NCI-H748 (cell line): ENCODE results near the gene TUBD1.
"Not testable (repeated sequence)": the region's sequence is repeated elsewhere in the genome, so short reads cannot be mapped to it uniquely, and the experiment has no call there.

Source experiments
- DNase-seq: peaks from one replicate; lab custom pipeline; 2025; ENCODE audit not compliant: unreplicated experiment; lab: John Stamatoyannopoulos, UW

TUBD1 gene

DNA sequence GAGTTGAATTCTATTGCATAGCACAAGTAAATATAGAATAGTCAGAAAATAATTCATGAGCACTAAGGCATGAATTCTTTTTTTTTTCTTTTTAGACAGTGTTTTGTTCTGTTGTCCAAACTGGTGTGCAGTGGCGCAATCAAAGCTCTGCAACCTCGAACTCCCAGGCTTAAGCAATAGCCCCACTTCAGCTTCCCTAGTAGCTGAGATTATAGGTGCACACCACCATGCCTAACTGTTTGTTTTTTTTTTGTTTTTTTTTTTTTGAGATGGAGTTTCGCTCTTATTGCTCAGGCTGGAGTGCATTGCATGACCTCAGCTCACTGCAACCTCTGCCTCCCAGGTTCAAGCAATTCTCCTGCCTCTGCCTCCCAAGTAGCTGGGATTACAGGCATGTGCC lies 16.6 kb downstream of the TUBD1 start:
- no peak for DNase-seq

DNA sequence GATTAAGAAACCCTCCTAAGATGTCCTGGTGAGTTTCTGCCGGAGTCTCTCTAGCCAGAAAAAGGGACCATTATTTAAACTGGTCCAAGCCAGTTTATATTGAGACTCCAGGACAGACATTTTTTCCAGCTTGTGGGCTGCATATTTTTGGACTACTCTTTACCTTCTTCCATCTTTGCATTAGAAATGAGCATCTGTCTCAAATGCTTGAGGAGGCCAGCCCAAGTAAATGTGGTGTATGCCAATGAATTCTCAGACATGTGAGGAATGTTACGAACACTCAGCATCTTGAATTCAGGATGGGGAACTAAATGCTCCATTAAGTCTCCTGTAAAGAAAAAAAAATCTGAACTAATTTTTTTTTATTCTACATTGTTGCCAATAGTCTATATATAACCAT lies 18.4 kb downstream of the TUBD1 start:
- DNase-seq: no peak

DNA sequence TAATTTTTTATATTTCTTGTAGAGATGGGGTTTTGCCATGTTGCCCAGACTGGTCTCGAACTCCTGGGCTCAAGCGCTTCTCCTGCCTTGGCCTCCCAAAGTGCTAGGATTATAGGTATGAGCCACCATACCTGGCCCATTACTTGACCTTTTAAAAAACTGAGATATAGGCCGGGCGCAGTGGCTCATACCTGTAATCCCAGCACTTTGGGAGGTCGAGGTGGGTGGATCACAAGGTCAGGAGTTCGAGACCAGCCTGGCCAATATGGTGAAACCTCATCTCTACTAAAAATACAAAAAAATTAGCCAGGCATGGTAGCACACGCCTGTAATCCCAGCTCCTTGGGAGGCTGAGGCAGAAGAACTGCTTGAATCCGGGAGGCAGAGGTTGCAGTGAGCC lies 19.3 kb downstream of the TUBD1 start:
- not testable (repeated sequence) for DNase-seq

GRCh38 chr17:59872351-59872750 lies 20.4 kb downstream of the TUBD1 start:
- no peak for DNase-seq

DNA sequence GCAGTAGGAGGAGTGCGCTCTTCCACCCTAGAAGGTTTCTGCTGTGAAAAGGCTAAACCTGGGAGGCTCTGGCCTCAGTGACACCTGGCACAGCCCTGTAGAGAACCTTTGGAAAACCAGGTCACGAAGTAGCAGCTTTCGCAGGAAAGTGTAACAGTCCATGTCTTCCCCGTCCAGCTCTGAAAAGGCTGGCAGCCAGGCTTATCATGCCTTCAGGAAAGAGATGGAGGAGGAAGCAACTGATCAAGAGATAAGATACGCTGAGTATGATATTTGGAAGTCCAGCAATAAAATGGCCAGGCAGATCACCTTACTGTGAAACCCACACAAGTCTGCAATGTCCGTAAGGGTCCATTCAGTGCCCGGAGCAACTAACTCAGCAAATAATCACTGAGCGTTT lies 22.3 kb downstream of the TUBD1 start:
- no peak for DNase-seq

DNA sequence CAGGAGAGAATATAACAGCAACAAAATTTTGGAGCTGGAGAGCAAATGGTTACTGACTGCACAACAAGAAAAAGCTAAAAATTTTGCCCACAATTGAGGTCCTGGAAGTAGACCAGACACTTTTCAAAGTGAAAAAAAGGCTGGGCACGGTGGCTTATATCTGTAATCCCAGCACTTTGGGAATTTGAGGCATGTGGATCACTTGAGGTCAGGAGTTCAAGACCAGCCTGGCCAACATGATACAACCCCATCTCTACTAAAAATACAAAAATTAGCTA lies 22.9 kb downstream of the TUBD1 start:
- DNase-seq: no peak

- no peak for DNase-seq
Observed at GRCh38 chr17:59863616-59864015, 29.1 kb downstream of the TUBD1 start.

GRCh38 chr17:59859444-59860025 lies 33.2 kb downstream of the TUBD1 start:
- DNase-seq: peak; percentile 55

DNA sequence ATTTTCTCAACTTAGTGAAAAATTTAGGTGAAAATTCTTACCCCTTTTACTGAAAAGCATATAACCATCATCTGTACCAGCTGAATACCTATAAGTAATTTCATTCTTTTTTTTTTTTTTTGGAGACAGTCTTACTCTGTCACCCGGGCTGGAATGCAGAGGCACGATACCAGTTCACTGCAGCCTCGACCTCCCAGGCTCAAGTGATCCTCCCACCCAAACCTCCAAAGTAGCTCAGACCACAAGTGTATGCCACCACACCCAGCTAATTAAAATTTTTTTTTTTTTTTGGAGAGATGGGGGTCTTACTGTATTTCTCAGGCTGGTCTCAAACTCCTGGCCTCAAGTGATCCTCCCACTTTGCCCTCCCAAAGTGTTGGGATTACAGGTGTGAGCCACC lies 33.8 kb downstream of the TUBD1 start:
- DNase-seq: no peak

DNA sequence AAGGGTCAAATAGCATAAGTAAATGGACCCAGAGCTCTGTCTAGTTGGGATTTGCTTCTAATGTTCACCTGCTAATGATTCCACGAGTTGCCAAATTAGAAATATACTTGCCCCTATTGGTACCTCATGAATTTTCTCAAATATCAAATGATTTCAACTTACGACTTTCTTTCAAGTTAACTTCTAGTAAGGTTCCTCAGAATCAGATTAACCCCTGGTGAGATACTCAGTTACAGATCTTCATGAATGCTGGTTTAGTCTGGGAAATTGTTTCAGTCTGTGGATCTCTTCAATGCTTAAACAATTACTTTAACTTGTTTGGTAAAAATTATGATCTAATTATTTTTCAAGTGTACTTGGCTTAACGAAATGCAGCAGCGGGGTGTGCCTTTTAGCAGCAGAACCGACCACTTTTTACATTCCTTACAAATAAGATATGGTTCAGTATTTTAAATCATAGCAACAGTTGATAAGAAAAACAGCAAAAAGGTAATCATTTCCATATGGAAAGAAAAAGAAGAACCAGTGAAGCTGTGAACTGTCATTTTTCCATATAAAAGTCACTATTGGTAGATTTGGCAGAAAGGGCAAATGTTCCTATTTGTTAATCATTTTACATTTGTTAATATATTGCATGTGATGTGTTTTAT lies 34.5 kb downstream of the TUBD1 start:
- DNase-seq: no peak

- DNase-seq: no peak
Observed at GRCh38 chr17:59856859-59857794, 35.6 kb downstream of the TUBD1 start.

DNA sequence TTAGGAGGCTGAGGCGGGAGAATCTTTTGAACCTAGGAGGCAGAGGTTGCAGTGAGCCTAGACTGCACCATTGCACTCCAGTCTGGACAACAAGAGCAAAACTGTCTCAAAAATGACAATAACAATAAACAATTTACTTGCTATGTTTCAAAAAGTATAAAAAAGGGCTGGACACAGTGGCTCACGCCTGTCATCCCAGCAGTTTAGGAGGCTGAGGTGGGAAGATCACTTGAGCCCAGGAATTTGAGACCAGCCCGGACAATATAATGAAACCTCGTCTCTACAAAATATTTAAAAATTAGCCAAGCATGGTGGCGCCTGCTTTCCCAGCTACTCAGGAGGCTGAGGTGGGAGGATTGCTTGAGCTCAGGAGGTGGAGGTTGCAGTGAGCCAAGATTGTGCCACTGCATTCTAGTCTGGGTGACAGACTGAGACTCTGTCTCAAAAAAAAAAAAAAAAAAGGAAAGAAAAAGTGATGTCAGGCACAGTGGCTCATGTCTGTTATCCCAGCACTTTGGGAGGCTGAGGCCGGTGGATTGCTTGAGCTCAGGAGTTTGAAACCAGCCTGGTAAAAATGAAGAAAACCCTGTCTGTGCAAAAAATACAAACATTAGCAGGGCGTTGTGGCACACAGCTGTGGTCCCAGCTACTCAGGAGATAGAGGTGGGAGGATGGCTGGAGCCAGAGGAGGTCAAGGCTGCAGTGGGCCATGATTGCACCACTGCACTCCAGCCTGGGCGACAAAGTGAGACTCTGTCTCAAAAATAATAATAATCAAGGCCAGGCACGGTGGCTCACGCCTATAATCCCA lies 38.6 kb downstream of the TUBD1 start:
- DNase-seq: not testable (repeated sequence)

- DNase-seq: peak; percentile 90
Observed at GRCh38 chr17:59853168-59853918, 39.4 kb downstream of the TUBD1 start.

- not testable (repeated sequence) for DNase-seq
Observed at GRCh38 chr17:59852847-59853167, 39.9 kb downstream of the TUBD1 start.

DNA sequence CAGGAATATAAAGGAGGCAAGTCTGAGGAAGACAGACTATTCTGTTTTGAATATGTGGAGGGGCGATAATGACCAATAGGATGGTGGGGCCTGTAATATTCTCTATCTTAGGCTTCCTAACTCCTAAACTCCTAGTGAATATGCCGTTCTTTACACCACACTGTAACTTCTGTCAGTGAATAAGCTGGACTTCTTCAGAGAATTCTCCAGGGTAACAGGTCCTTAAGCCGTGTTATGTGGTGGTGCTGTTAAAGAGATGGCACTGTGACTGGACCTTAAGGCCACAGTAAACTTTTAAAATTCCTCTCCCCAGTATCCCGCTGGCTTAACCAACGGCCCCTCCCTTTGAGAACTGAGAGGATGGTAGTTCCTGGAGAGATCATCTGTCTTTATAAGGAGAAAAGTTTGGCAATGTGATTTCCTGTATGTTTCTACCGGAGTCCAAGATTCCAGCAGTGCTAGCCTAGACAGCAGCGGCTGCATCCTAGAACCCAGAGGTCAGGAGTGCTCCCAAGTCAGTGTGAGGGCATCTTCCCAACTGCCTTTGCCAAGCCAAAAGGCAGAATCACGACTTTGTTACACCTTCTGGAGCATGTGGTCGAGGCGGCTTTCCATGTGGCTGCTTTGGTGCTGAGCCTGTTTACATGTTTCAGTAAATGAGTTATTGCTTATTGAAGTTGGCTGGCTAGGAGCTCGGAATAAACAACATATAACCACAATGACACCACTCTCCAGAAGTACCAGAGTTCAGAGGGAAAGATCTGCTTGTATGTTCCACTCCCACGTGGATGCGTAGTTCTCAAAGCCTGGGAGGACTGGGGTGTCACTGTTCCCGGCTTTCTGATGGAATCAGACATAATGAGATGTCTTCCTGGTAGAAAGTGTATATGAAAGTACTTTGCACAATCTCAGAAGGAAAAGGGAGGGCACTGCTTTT lies 41.0 kb downstream of the TUBD1 start:
- DNase-seq: no peak

DNA sequence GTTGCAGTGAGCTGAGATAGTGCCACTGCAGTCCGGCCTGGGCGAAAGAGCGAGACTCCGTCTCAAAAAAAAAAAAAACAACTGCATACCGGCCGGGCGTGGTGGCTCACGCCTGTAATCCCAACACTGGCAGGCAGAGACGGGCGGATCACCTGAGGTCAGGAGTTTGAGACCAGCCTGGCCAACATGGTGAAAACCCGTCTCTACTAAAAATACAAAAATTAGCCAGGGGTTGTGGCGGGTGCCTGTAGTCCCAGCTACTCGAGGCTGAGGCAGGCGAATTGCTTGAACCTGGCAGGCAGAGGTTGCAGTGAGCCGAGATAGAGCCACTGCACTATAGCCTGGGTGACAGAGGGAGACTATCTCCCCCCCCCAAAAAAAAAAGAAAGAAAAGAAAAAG lies 42.4 kb downstream of the TUBD1 start:
- DNase-seq: not testable (repeated sequence)

DNA sequence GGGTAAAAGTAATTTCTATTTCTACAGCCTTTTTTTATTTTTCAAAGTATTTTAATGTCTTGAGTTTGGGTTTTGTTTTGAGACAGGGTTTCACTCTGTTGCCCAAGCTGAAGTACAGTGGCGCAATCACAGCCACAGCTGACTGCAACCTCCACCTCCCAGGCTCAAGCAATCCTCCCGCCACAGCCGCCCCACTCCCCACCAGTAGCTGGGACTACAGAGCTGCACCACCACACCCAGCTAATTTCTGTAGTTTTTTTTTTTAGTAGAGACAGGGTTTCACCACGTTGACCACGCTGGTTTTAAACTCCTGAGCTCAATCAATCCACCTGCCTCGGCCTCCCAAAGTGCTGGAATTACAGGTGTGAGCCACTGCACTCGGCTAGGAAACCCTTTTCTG lies 44.0 kb downstream of the TUBD1 start:
- DNase-seq: peak; percentile 36

DNA sequence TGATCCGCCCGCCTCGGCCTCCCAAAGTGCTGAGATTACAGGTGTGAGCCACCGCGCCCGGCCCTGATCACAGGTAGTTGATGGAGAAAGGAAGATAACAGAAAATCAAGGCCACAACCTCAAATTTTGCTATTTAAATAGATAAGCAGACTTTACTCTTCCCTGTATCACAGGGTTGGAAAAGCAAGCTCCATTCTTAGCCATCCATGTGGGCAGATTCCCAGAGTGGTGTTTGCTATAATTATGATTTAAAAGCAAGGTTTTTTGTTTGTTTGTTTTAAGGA lies 44.4 kb downstream of the TUBD1 start:
- DNase-seq: no peak

DNA sequence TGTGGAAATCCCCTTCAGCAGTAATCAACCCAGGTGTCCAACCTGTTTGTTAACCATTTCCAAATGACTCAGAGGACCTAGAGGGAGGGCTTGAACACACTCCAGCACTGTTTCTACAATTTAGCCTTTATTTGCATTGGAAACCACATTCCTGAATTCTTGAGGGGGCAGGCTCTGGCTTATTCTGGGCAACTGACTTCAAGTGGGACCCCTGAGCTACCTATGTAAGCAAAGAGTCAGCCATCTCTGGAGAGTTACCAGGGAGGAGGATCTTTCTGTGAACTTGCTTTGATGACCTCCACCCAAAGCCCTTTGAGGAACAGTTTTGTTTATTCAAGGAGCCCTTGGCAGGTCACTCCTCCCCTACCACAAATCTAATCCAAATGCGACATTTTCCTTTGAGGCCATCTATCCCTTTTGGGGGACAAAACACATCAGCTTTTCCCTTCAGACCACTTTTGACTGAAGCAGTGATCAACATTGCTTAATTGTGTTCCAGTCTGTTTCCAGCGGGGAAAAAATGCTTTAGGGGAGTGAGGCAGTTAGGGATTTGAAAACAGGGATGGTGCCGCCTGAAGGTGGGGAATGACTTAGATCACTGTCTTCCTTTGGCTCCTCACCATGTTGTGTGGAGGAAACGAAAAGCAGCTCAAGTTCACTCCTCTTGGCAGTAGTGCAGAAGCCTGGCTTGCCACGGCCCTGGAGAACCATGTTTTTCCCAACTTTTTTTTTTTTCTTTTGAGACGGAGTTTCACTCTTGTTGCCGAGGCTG lies 46.2 kb downstream of the TUBD1 start:
- DNase-seq: peak; percentile 72
